ENCODE measurements around the gene ZBTB49. TPM values are rescaled to one million over a fixed set of nuclear protein-coding genes. Genes with fewer than 3 reads are reported as not detected.

The ZBTB49 gene
- total and polyA plus RNA-seq, 2 of the 13 experiments (the other 11 are each of a cell fraction or from before 2014, with no cell fraction given): 3.3 to 4.3 TPM

GRCh38 chr4:4248029-4248884 lies 41.8 kb upstream of the ZBTB49 start, which contains the start of gene TMEM128 (continued):
- TF ChIP-seq ZNF430 (CRISPR knock-in tag; IDR thresholded peaks at IDR 0.05) (no peak), ZNF44 (CRISPR knock-in tag; IDR thresholded peaks at IDR 0.05) (no peak; the same call in 1 of the 2 replicates), ZFYVE20 (CRISPR knock-in tag; IDR thresholded peaks at IDR 0.05; ENCODE audit: borderline replicate concordance, low read depth) (no peak), THAP8 (CRISPR knock-in tag; IDR thresholded peaks at IDR 0.05; ENCODE audit: borderline replicate concordance) (no peak), NCOA1 (CRISPR knock-in tag; IDR thresholded peaks at IDR 0.05) (0 out of 2 replicates have a peak, but pooled peaks have one; percentile 59), ZXDC (CRISPR knock-in tag; IDR thresholded peaks at IDR 0.05) (peak; percentile 10; the same call in 1 of the 2 replicates), NFE2L2 (IDR thresholded peaks at IDR 0.05; ENCODE audit: low read length) (no peak), THYN1 (CRISPR knock-in tag; IDR thresholded peaks at IDR 0.05; ENCODE audit: borderline replicate concordance, low read depth) (no peak), NR3C1 (CRISPR knock-in tag; IDR thresholded peaks at IDR 0.05) (no peak), U2AF2 (IDR thresholded peaks at IDR 0.05; ENCODE audit: low read depth, low read length) (no peak), MED13 (CRISPR knock-in tag; IDR thresholded peaks at IDR 0.05) (peak; percentile 51), MLLT10 (CRISPR knock-in tag; IDR thresholded peaks at IDR 0.05) (no peak), NRL (CRISPR knock-in tag; IDR thresholded peaks at IDR 0.05; ENCODE audit: borderline replicate concordance) (no peak; the same call in 1 of the 2 replicates), ZNF274 (CRISPR knock-in tag; IDR thresholded peaks at IDR 0.05) (0 out of 2 replicates have a peak, but pooled peaks have one; percentile 17), ZSCAN22 (CRISPR knock-in tag; IDR thresholded peaks at IDR 0.05) (no peak), ZNF775 (CRISPR knock-in tag; IDR thresholded peaks at IDR 0.05; ENCODE audit: borderline replicate concordance) (no peak), ZNF784 (CRISPR knock-in tag; IDR thresholded peaks at IDR 0.05; ENCODE audit: borderline replicate concordance) (0 out of 2 replicates have a peak, but pooled peaks have one; percentile 49), ZKSCAN1 (IDR thresholded peaks at IDR 0.05; ENCODE audit: low read length) (no peak), ZBTB1 (CRISPR knock-in tag; IDR thresholded peaks at IDR 0.05; ENCODE audit: borderline replicate concordance) (no peak), ZNF468 (CRISPR knock-in tag; IDR thresholded peaks at IDR 0.05) (no peak), ZNF850 (CRISPR knock-in tag; conservative IDR thresholded peaks at IDR 0.05) (0 out of 2 replicates have a peak, but pooled peaks have one; percentile 53), CREM (IDR thresholded peaks at IDR 0.05) (peak; percentile 96), CREM (CRISPR knock-in tag; IDR thresholded peaks at IDR 0.05) (peak; percentile 63), ZNF276 (CRISPR knock-in tag; IDR thresholded peaks at IDR 0.05; ENCODE audit: low read depth) (no peak), SRF (IDR thresholded peaks at IDR 0.05; ENCODE audit: low read depth, low read length) (peak; percentile 62; the same call in 1 of the 2 replicates)
